Measurements from ENCODE around the gene PBXIP1. TPM values are rescaled to one million over a fixed set of nuclear protein-coding genes. Genes with fewer than 3 reads are reported as not detected.

The PBXIP1 gene
- total and polyA plus RNA-seq, 10 of the 15 experiments (the other 5 are each of a cell fraction or from before 2014, with no cell fraction given) = 0.63 to 25.6 (median 15.4) TPM

- in situ Hi-C loops (cut with MboI) = no loop called here
- Histone ChIP-seq H2AFZ (ENCODE audit: control insufficient read depth, low read depth, low read length) (no peak overlapping the region), H3K36me3 (ENCODE audit: control insufficient read depth in 2 of 2, insufficient read depth in 2 of 2, low read length in 1 of 2) (peaks cover 0 to 3% of the 10 kb centered on the region in 2 experiments; a peak in 1 of 4 replicates), H3K4me2 (ENCODE audit: control insufficient read depth, insufficient read depth) (peak overlapping the region; percentile 100), H4K20me1 (ENCODE audit: control insufficient read depth, insufficient read depth) (no peaks in the 10 kb centered on the region), H3K79me2 (ENCODE audit: control insufficient read depth, insufficient read depth, low read length) (peaks cover 59% of the 10 kb centered on the region), H3K4me1 (ENCODE audit: control insufficient read depth, insufficient read depth, low read length) (peaks cover 74% of the 10 kb centered on the region), H3K27ac (ENCODE audit: control insufficient read depth, insufficient read depth) (peak overlapping the region; percentile 100), H3K9me3 (replicated peaks; ENCODE audit: control insufficient read depth, insufficient read depth, low read length) (no peaks in the 10 kb centered on the region; the same call in 2 of the 3 replicates), H3K4me3 (peak overlapping the region; percentile 74), H3K27me3 (replicated peaks in 1 of 2; ENCODE audit: control insufficient read depth in 2 of 2, insufficient read depth in 2 of 2, low read length in 1 of 2) (no peaks in the 10 kb centered on the region), H3K9ac (ENCODE audit: control insufficient read depth, insufficient read depth, low read length) (peak overlapping the region; percentile 98)
- intact Hi-C loops (cut with micrococcal nuclease; ENCODE audit: unreplicated experiment) = no loop called here
- SMC1A ChIA-PET (ENCODE audit: uncharacterized antibody, unreplicated experiment) = interaction anchor here (0.6 to 1.6 kb wide), 12 partner anchors 9 to 381 kb away, joined by 3 to 6 read pairs (median 4); no protein-coding TSS in a partner anchor
- RAD21 ChIA-PET (ENCODE audit: unreplicated experiment) = interaction anchor here (0.8 to 2.2 kb wide), 15 partner anchors 59 to 331 kb away, joined by 3 to 15 read pairs (median 5); partner anchors contain the start of genes ADAM15 and KCNN3
- WGBS (ENCODE audit: insufficient coverage, insufficient replicate concordance, low lambda C conversion rate, missing lambda C conversion rate) = 1% methylated on average over 8 of the region's 8 CpGs
- FAIRE-seq (no peak), ATAC-seq (peak; percentile 32), DNase-seq (ENCODE audit: low read depth, low spot score) (no peak)
- POLR2A ChIA-PET = interaction anchor here (0.7 to 2.4 kb wide), 17 partner anchors 8 to 382 kb away, joined by 3 to 18 read pairs (median 4); partner anchors contain the start of genes ADAM15, FLAD1, PBXIP1 and PYGO2
- BruUV-seq (replicated peaks) = no TSS peak
- CTCF ChIA-PET = interaction anchor here (0.7 to 2.8 kb wide), 12 partner anchors 8 to 381 kb away, joined by 3 to 16 read pairs (median 4); no protein-coding TSS in a partner anchor
- TF ChIP-seq SRF (IDR thresholded peaks at IDR 0.05; ENCODE audit: low read depth in 2 of 2, low read length in 2 of 2) (no peak), SMC3 (IDR thresholded peaks at IDR 0.05; ENCODE audit: borderline replicate concordance, low read length) (0 out of 2 replicates have a peak, but pooled peaks have one; percentile 9), CHD1 (IDR thresholded peaks at IDR 0.05; ENCODE audit: low read depth, low read length) (no peak), ZSCAN29 (IDR thresholded peaks at IDR 0.05) (no peak), TAF1 (IDR thresholded peaks at IDR 0.05; ENCODE audit: borderline replicate concordance, low read depth, low read length) (0 out of 2 replicates have a peak, but pooled peaks have one; percentile 1), PBX3 (IDR thresholded peaks at IDR 0.05; ENCODE audit: insufficient replicate concordance, low read depth, low read length) (no peak), SP1 (IDR thresholded peaks at IDR 0.05; ENCODE audit: low read depth, low read length) (no peak), MTA3 (IDR thresholded peaks at IDR 0.05; ENCODE audit: borderline replicate concordance, low read length) (no peak), NR2C1 (IDR thresholded peaks at IDR 0.05) (no peak), LARP7 (IDR thresholded peaks at IDR 0.05) (no peak), ZBTB4 (CRISPR knock-in tag; IDR thresholded peaks at IDR 0.05) (no peak), ZNF384 (IDR thresholded peaks at IDR 0.05; ENCODE audit: borderline replicate concordance, low read depth, low read length) (no peak), TARDBP (IDR thresholded peaks at IDR 0.05; ENCODE audit: borderline replicate concordance) (no peak)
- TF ChIP-seq, protein P1, sequence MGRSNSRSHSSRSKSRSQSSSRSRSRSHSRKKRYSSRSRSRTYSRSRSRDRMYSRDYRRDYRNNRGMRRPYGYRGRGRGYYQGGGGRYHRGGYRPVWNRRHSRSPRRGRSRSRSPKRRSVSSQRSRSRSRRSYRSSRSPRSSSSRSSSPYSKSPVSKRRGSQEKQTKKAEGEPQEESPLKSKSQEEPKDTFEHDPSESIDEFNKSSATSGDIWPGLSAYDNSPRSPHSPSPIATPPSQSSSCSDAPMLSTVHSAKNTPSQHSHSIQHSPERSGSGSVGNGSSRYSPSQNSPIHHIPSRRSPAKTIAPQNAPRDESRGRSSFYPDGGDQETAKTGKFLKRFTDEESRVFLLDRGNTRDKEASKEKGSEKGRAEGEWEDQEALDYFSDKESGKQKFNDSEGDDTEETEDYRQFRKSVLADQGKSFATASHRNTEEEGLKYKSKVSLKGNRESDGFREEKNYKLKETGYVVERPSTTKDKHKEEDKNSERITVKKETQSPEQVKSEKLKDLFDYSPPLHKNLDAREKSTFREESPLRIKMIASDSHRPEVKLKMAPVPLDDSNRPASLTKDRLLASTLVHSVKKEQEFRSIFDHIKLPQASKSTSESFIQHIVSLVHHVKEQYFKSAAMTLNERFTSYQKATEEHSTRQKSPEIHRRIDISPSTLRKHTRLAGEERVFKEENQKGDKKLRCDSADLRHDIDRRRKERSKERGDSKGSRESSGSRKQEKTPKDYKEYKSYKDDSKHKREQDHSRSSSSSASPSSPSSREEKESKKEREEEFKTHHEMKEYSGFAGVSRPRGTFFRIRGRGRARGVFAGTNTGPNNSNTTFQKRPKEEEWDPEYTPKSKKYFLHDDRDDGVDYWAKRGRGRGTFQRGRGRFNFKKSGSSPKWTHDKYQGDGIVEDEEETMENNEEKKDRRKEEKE (IDR thresholded peaks at IDR 0.05) = no peak
- TF ChIP-seq, protein P2, sequence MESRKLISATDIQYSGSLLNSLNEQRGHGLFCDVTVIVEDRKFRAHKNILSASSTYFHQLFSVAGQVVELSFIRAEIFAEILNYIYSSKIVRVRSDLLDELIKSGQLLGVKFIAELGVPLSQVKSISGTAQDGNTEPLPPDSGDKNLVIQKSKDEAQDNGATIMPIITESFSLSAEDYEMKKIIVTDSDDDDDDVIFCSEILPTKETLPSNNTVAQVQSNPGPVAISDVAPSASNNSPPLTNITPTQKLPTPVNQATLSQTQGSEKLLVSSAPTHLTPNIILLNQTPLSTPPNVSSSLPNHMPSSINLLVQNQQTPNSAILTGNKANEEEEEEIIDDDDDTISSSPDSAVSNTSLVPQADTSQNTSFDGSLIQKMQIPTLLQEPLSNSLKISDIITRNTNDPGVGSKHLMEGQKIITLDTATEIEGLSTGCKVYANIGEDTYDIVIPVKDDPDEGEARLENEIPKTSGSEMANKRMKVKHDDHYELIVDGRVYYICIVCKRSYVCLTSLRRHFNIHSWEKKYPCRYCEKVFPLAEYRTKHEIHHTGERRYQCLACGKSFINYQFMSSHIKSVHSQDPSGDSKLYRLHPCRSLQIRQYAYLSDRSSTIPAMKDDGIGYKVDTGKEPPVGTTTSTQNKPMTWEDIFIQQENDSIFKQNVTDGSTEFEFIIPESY (IDR thresholded peaks at IDR 0.05) = no peak
These were observed 15.2 kb downstream of the PBXIP1 start for GRCh38 chr1:154940651-154941194.
